ENCODE results near the gene CLCN3. TPM values are rescaled to one million over a fixed set of nuclear protein-coding genes. Genes with fewer than 3 reads are reported as not detected.
A peak's percentile ranks its signal among the peaks of the same experiment; 100 is the strongest.

Gene CLCN3
- polyA plus RNA-seq, 3 donors = 5.3 to 7.8 (median 5.4) TPM

DNA sequence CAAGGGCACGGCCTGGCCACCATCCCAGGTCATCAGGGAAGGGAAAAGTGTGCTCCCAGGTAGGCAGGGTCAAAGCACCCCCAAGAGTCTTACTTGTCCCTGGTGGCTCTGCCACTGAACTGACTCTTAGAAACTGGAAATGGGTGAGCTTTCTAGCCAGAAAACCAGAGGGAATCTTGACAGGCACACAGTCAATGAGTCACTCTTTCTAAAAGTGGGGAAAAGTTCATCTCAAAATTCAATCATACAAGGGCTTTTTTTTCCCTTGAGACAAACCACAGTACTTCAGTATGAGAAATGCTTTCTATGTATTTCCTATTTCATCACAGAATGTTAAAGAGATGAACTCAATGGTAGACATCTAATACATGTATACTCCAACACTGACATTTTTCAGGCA, 124.9 kb downstream of the CLCN3 start:
- intact Hi-C loops (cut with micrococcal nuclease) = no loop called here
- 100% methylated on average over 1 of the region's 1 CpG for WGBS (ENCODE audit: insufficient coverage)
- H3K27me3 Mint-ChIP-seq (ENCODE audit: low read depth in 3 of 3) = no peaks in the 10 kb centered on the region
- H4K20me1 ChIP-seq (ENCODE audit: insufficient read depth, low read length) = no peaks in the 10 kb centered on the region
- DNase-seq = no peak
- no peaks in the 10 kb centered on the region for H3K9me3 ChIP-seq (replicated peaks in 1 of 2; ENCODE audit: control insufficient read depth in 1 of 2, insufficient read depth in 1 of 2, low read length in 2 of 2)
- H3K36me3 ChIP-seq (replicated peaks in 1 of 2; ENCODE audit: control insufficient read depth in 1 of 2, insufficient read depth in 2 of 2, low read length in 2 of 2) = peaks cover 28 to 71% of the 10 kb centered on the region in 2 donors
- TF ChIP-seq, protein P1, sequence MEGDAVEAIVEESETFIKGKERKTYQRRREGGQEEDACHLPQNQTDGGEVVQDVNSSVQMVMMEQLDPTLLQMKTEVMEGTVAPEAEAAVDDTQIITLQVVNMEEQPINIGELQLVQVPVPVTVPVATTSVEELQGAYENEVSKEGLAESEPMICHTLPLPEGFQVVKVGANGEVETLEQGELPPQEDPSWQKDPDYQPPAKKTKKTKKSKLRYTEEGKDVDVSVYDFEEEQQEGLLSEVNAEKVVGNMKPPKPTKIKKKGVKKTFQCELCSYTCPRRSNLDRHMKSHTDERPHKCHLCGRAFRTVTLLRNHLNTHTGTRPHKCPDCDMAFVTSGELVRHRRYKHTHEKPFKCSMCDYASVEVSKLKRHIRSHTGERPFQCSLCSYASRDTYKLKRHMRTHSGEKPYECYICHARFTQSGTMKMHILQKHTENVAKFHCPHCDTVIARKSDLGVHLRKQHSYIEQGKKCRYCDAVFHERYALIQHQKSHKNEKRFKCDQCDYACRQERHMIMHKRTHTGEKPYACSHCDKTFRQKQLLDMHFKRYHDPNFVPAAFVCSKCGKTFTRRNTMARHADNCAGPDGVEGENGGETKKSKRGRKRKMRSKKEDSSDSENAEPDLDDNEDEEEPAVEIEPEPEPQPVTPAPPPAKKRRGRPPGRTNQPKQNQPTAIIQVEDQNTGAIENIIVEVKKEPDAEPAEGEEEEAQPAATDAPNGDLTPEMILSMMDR (IDR thresholded peaks at IDR 0.05) = no peak
- H3K9ac ChIP-seq (ENCODE audit: insufficient read depth, low read length, poor library complexity, severe bottlenecking) = no peak overlapping the region
- H3K4me3 ChIP-seq (replicated peaks in 1 of 3; ENCODE audit: low read depth in 2 of 3, low read length in 3 of 3) = no peak overlapping the region
- H3K79me2 ChIP-seq (ENCODE audit: insufficient read depth, low read length) = no peaks in the 10 kb centered on the region
- no peaks in the 10 kb centered on the region for H3K27me3 ChIP-seq (ENCODE audit: control insufficient read depth in 2 of 2, insufficient read depth in 2 of 2, low read length in 2 of 2)
- no peak overlapping the region for H3K4me2 ChIP-seq (replicated peaks; ENCODE audit: extremely low read depth, low read length, poor library complexity, severe bottlenecking)
- no peak overlapping the region for H3K27ac Mint-ChIP-seq
- H3K36me3 Mint-ChIP-seq = peaks cover 47 to 57% of the 10 kb centered on the region in 2 donors
- no peak overlapping the region for H3K27ac ChIP-seq (ENCODE audit: low read depth in 1 of 2, low read length in 2 of 2)
- H3K4me3 Mint-ChIP-seq = no peak overlapping the region
- no peaks in the 10 kb centered on the region for H3K4me1 Mint-ChIP-seq
- no peaks in the 10 kb centered on the region for H3K4me1 ChIP-seq (ENCODE audit: control insufficient read depth in 1 of 2, insufficient read depth in 2 of 2, low read length in 2 of 2)
- no peaks in the 10 kb centered on the region for H3K9me3 Mint-ChIP-seq
- H2AFZ ChIP-seq (ENCODE audit: insufficient read depth, low read depth, low read length, poor library complexity, severe bottlenecking) = no peak overlapping the region

DNA sequence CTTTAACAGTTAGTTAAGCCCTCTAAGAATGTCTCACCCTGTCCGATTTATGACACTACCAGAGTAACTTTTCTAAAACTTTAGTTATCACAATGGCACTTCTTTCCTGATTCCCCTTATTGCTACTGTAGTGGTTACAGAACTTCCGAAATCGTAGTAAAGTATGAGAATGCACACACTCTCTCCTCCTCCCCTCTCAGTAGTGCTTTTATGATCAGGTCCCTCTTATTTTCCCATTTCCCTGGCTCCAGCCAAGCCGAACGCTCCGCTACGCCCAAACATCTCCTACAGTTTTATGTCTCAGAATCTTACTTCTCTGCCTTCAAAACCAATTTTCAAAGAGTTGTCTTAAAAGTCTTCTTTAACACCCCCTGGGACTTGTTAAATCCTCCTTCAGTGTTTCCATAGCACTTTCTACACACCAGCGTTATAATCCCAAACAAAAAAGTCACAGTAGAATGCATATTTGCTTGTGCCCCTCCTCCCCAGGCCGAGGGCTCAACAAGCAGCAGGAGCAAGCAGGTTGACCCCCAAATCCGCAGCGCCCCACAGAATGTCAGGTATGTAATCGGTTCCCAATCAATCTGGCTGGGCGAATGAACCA, 136.7 kb downstream of the CLCN3 start:
- peak overlapping the region; percentile 89 for H2AFZ ChIP-seq (ENCODE audit: insufficient read depth, low read depth, low read length, poor library complexity, severe bottlenecking)
- H4K20me1 ChIP-seq (ENCODE audit: insufficient read depth, low read length) = no peaks in the 10 kb centered on the region
- TF ChIP-seq, protein P1 (IDR thresholded peaks at IDR 0.05) = no peak
- intact Hi-C loops (cut with micrococcal nuclease) = loop anchor here in 1 of 2 donors (5.0 kb wide), 2 partner anchors 135 to 270 kb away; partner anchors contain the start of genes CLCN3 and MFAP3L
- 0% methylated on average over 9 of the region's 13 CpGs for WGBS (ENCODE audit: insufficient coverage)
- peak overlapping the region; percentile 97 for H3K4me2 ChIP-seq (replicated peaks; ENCODE audit: extremely low read depth, low read length, poor library complexity, severe bottlenecking)
- DNase-seq = no peak
- peaks cover 24% of the 10 kb centered on the region for H3K79me2 ChIP-seq (ENCODE audit: insufficient read depth, low read length)
- H3K27me3 ChIP-seq (ENCODE audit: control insufficient read depth in 2 of 2, insufficient read depth in 2 of 2, low read length in 2 of 2) = no peaks in the 10 kb centered on the region
- no peaks in the 10 kb centered on the region for H3K9me3 ChIP-seq (replicated peaks in 1 of 2; ENCODE audit: control insufficient read depth in 1 of 2, insufficient read depth in 1 of 2, low read length in 2 of 2)
- peaks cover 14 to 17% of the 10 kb centered on the region in 2 donors for H3K4me1 ChIP-seq (ENCODE audit: control insufficient read depth in 1 of 2, insufficient read depth in 2 of 2, low read length in 2 of 2)
- peaks cover 9 to 14% of the 10 kb centered on the region in 2 donors for H3K36me3 Mint-ChIP-seq
- peaks cover 3 to 4% (median 4%) of the 10 kb centered on the region in 3 donors for H3K27me3 Mint-ChIP-seq (ENCODE audit: low read depth in 3 of 3)
- H3K36me3 ChIP-seq (replicated peaks in 1 of 2; ENCODE audit: control insufficient read depth in 1 of 2, insufficient read depth in 2 of 2, low read length in 2 of 2) = peaks cover 7 to 17% of the 10 kb centered on the region in 2 donors
- peak overlapping the region; percentile 74 for H3K9ac ChIP-seq (ENCODE audit: insufficient read depth, low read length, poor library complexity, severe bottlenecking)
- H3K4me3 ChIP-seq (replicated peaks in 1 of 3; ENCODE audit: low read depth in 2 of 3, low read length in 3 of 3) = peak overlapping the region; percentile 62 to 90 (median 86)
- peak overlapping the region; percentile 16 to 81 (median 74) for H3K27ac Mint-ChIP-seq
- H3K27ac ChIP-seq (ENCODE audit: low read depth in 1 of 2, low read length in 2 of 2) = peak overlapping the region; percentile 2 to 71
- peaks cover 0 to 2% (median 0%) of the 10 kb centered on the region in 7 donors for H3K9me3 Mint-ChIP-seq
- H3K4me1 Mint-ChIP-seq = peaks cover 23% of the 10 kb centered on the region
- peak overlapping the region; percentile 92 to 94 for H3K4me3 Mint-ChIP-seq

Measured in CD14-positive monocyte (primary cell).